Progenitor cell of endocrine pancreas (in vitro differentiated cells): ENCODE measurements around the gene MXRA7. TPM values are rescaled to one million over a fixed set of nuclear protein-coding genes. Genes with fewer than 3 reads are reported as not detected.
"Not testable (repeated sequence)": the region's sequence is repeated elsewhere in the genome, so short reads cannot be mapped to it uniquely, and the experiment has no call there.

ENCODE experiments used
- DNase-seq: peaks from one replicate; pipeline ENCODE4 v3.0.0; 2021; ENCODE audit warnings: low spot score; ENCODE audit not compliant: unreplicated experiment
- H3K27ac Mint-ChIP-seq: 2 replicates; pipeline ENCODE4 v1.8.0; 2021; ENCODE audit warnings: mild to moderate bottlenecking, moderate library complexity, mixed read lengths
- H3K27me3 Mint-ChIP-seq: 2 replicates; pipeline ENCODE4 v1.8.0; 2021; ENCODE audit warnings: mixed read lengths
- H3K36me3 Mint-ChIP-seq: 2 replicates; pipeline ENCODE4 v1.8.0; 2022; ENCODE audit warnings: mixed read lengths; ENCODE audit not compliant: insufficient read depth
- H3K4me1 Mint-ChIP-seq: 2 replicates; pipeline ENCODE4 v1.8.0; 2021; ENCODE audit warnings: low read depth, mixed read lengths
- H3K4me3 Mint-ChIP-seq: 2 replicates; pipeline ENCODE4 v1.8.0; 2021; ENCODE audit warnings: low read depth, mild to moderate bottlenecking, moderate library complexity, mixed read lengths
- H3K9me3 Mint-ChIP-seq: 2 replicates; pipeline ENCODE4 v1.8.0; 2021; ENCODE audit warnings: low read depth, mixed read lengths
- CTCF ChIP-seq: fragments of 200-600 bp; sonication (generic); IDR thresholded peaks from one replicate; pipeline ENCODE4 v1.5.0; 2021; ENCODE audit warnings: antibody characterized with exemption, mild to moderate bottlenecking; ENCODE audit not compliant: unreplicated experiment
- total RNA-seq: library from RNA; stranded (reverse); gene quantifications from 2 replicates; pipeline ENCODE4 v1.2.1, GENCODE V29; 2021

MXRA7 gene
- total RNA-seq, 1 donor from 2014 or later, result 94.9 TPM

DNA sequence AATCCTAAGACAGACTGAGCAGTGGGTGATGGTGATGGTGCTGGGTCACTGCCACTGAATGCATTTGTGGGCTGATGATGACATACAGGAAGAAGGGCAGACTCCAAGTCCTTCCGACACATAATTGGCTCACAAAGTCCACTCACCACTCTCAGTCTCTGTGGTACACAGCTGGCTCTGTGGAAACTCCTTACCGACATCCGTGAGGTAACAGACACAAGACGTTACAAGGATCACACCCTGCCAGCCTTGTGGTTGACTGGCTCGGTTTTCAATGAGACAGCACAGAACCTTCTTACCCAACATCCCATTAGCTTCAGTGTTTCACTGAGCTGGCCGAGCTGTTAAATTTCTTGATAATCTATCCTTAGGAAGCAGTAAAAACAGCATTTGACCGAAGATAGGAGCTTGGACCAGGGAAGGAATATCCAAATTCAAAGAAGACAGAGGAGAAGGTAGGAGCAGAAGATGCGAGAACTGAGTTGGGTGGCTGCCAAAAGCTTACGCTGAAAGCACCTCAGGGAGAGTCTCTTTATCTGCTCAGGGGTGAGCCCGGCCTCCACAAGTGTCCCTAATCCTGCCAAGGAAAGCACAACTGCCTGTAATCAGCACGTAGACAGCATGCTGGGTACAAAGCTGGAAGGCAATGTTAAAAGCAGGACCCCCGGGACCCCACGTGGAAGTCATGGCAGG, 5.5 kb upstream of the MXRA7 start:
- DNase-seq, result no peak
- no peak overlapping the region for H3K27ac Mint-ChIP-seq
- TF ChIP-seq CTCF, result no peak
- peaks cover 20% of the 10 kb centered on the region for H3K36me3 Mint-ChIP-seq
- H3K27me3 Mint-ChIP-seq, result no peaks in the 10 kb centered on the region
- H3K4me1 Mint-ChIP-seq, result peaks cover 3% of the 10 kb centered on the region
- no peak overlapping the region for H3K4me3 Mint-ChIP-seq
- no peaks in the 10 kb centered on the region for H3K9me3 Mint-ChIP-seq

- H3K36me3 Mint-ChIP-seq, result peaks cover 14% of the 10 kb centered on the region
- no peak for TF ChIP-seq CTCF
- no peak overlapping the region for H3K27ac Mint-ChIP-seq
- no peak overlapping the region for H3K4me3 Mint-ChIP-seq
- peaks cover 5% of the 10 kb centered on the region for H3K4me1 Mint-ChIP-seq
- DNase-seq, result no peak
- H3K9me3 Mint-ChIP-seq, result no peaks in the 10 kb centered on the region
- no peaks in the 10 kb centered on the region for H3K27me3 Mint-ChIP-seq
Observed at GRCh38 chr17:76715496-76715830, 4.7 kb upstream of the MXRA7 start.

DNA sequence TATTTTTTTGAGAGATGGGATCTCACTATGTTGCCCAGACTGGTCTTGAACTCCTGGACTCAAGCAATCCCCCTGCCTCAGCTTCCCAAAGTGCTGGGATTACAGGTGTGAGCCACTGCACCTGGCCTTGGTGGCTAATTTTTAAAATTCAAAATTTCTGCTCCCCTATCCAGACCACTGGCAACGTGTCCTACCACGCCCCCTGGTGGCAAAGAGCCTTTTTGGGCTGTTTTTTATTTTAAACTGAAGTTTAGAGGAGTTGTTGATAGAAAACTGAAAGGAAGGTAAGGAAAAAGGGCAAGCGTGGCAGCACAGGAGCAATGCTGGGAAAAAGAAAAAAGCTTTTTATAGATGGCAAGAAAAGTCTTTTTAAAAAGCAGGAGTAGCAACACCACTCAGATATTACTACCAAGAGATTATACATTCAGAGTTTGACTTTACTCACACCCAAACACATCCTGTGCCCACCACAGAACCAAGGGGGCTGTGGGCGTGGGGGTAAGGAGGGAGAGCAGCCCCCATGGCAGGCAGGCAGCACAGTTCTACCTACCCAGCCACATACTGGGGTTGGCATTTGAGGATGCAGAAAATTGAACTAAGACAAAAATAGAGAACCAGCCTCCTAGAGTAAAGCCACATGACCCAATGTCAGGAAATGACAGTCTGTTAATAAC, 4.2 kb upstream of the MXRA7 start:
- Mint-ChIP-seq H3K4me1 (peaks cover 7% of the 10 kb centered on the region), H3K36me3 (peaks cover 13% of the 10 kb centered on the region), H3K4me3 (no peak overlapping the region), H3K9me3 (no peaks in the 10 kb centered on the region), H3K27ac (no peak overlapping the region), H3K27me3 (no peaks in the 10 kb centered on the region)
- TF ChIP-seq CTCF, result peak; percentile 89
- DNase-seq, result peak; percentile 68

DNA sequence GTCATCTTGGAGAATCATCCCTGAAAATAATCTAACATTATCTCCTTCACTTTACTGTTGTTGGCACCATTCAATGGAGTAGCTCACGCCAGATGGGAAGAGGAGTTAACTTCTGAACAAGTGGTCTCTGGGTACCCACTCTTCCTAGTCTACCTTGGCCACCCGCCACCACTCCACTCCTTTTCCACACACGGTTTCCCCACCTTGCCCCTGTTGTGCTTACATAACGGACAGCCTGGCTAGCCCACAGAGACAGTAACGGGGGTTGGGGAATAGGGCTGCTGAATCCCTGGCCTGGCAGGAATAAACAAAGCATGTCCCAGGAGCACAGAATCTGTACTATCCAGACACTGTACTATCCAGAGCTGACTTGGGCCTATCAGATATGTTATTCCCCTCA, 3.6 kb upstream of the MXRA7 start:
- no peak for TF ChIP-seq CTCF
- peaks cover 12% of the 10 kb centered on the region for H3K36me3 Mint-ChIP-seq
- H3K27ac Mint-ChIP-seq, result no peak overlapping the region
- H3K27me3 Mint-ChIP-seq, result no peaks in the 10 kb centered on the region
- peaks cover 13% of the 10 kb centered on the region for H3K4me1 Mint-ChIP-seq
- no peak overlapping the region for H3K4me3 Mint-ChIP-seq
- H3K9me3 Mint-ChIP-seq, result no peaks in the 10 kb centered on the region
- no peak for DNase-seq

- Mint-ChIP-seq H3K9me3 (no peaks in the 10 kb centered on the region), H3K36me3 (peaks cover 11% of the 10 kb centered on the region), H3K27ac (no peak overlapping the region), H3K4me1 (peaks cover 19% of the 10 kb centered on the region), H3K4me3 (no peak overlapping the region), H3K27me3 (no peaks in the 10 kb centered on the region)
- no peak for TF ChIP-seq CTCF
- no peak for DNase-seq
Observed at GRCh38 chr17:76713765-76714164, 3.0 kb upstream of the MXRA7 start.

GRCh38 chr17:76712321-76712720, 1.6 kb upstream of the MXRA7 start:
- not testable (repeated sequence) for H3K4me3 Mint-ChIP-seq, DNase-seq, H3K9me3 Mint-ChIP-seq, H3K36me3 Mint-ChIP-seq, H3K27me3 Mint-ChIP-seq, H3K27ac Mint-ChIP-seq
- peaks cover 31% of the 10 kb centered on the region for H3K4me1 Mint-ChIP-seq

- H3K27ac Mint-ChIP-seq, result peak overlapping the region; percentile 98
- peak overlapping the region; percentile 90 for H3K4me3 Mint-ChIP-seq
- DNase-seq, H3K36me3 Mint-ChIP-seq, H3K27me3 Mint-ChIP-seq, H3K9me3 Mint-ChIP-seq: not testable (repeated sequence)
- peaks cover 31% of the 10 kb centered on the region for H3K4me1 Mint-ChIP-seq
Observed at GRCh38 chr17:76709951-76710862, 558 bp downstream of the MXRA7 start.
